ENCODE data around the gene IGFN1. TPM values are rescaled to one million over a fixed set of nuclear protein-coding genes. Genes with fewer than 3 reads are reported as not detected.

The IGFN1 gene
- total and polyA plus RNA-seq, 9 of the 15 experiments (the other 6 are each of a cell fraction or from before 2014, with no cell fraction given) = 0.04 TPM; not detected in 8

GRCh38 chr1:201277441-201277840, 86.8 kb downstream of the IGFN1 start:
- Histone ChIP-seq H3K36me3 (ENCODE audit: control insufficient read depth, insufficient read depth, low read length) (no peaks in the 10 kb centered on the region), H3K9me3 (replicated peaks; ENCODE audit: control insufficient read depth, insufficient read depth, low read depth, low read length) (no peaks in the 10 kb centered on the region), H3K9me1 (ENCODE audit: control insufficient read depth, insufficient read depth, low read length) (no peaks in the 10 kb centered on the region), H3K4me1 (replicated peaks in 1 of 2; ENCODE audit: control insufficient read depth in 2 of 2, insufficient read depth in 2 of 2, low read length in 2 of 2) (peaks cover 0 to 4% of the 10 kb centered on the region in 2 experiments; a peak in 1 of 5 replicates), H3K27ac (ENCODE audit: extremely low read depth, low read depth, low read length) (no peak overlapping the region), H3K9ac (ENCODE audit: insufficient read depth in 1 of 2, low read depth in 2 of 2, low read length in 2 of 2) (no peak overlapping the region), H3K4me3 (no peak overlapping the region), H3K4me2 (ENCODE audit: insufficient read depth, low read length) (no peak overlapping the region), H3K79me2 (ENCODE audit: control insufficient read depth, insufficient read depth, low read length) (no peaks in the 10 kb centered on the region), H4K20me1 (replicated peaks; ENCODE audit: control insufficient read depth, insufficient read depth, low read length) (no peaks in the 10 kb centered on the region; the same call in none of the 2 replicates), H2AFZ (ENCODE audit: low read depth, low read length) (no peak overlapping the region), H3K27me3 (ENCODE audit: control insufficient read depth in 2 of 2, insufficient read depth in 2 of 2, low read length in 2 of 2) (peaks cover 54 to 85% of the 10 kb centered on the region in 2 experiments)
- no peak for ATAC-seq
- DNase-seq (ENCODE audit: extremely low read depth in 1 of 4, low spot score in 3 of 4) = no peak
- WGBS (ENCODE audit: insufficient coverage, low coverage, missing lambda C conversion rate) = 5% methylated on average over 4 of the region's 4 CpGs
- intact Hi-C loops (cut with micrococcal nuclease) (no loop called here), in situ Hi-C loops (cut with MboI) (no loop called here)
- no TSS peak for BruUV-seq (replicated peaks)
- no peak for FAIRE-seq
- ChIA-PET POLR2A (interaction anchor here (1.0 kb wide), 1 partner anchor 9 kb away, joined by 3 read pairs; no protein-coding TSS in a partner anchor), CTCF (ENCODE audit: low intra/inter-chr PET ratio) (no interaction called here)
- TF ChIP-seq SIX5 (IDR thresholded peaks at IDR 0.05; ENCODE audit: borderline replicate concordance in 1 of 2, insufficient read depth in 1 of 2, low read depth in 1 of 2, low read length in 2 of 2) (no peak), ZNF224 (CRISPR knock-in tag; IDR thresholded peaks at IDR 0.05) (no peak), GTF3C2 (IDR thresholded peaks at IDR 0.05; ENCODE audit: borderline replicate concordance, extremely low read depth, insufficient read length) (no peak), MYC (IDR thresholded peaks at IDR 0.05; ENCODE audit: low read depth, low read length) (no peak), MYC (CRISPR knock-in tag; IDR thresholded peaks at IDR 0.05; ENCODE audit: borderline replicate concordance, low read depth) (no peak), CBFA2T3 (IDR thresholded peaks at IDR 0.05) (no peak), PHTF2 (CRISPR knock-in tag; IDR thresholded peaks at IDR 0.05) (no peak), SPI1 (IDR thresholded peaks at IDR 0.05; ENCODE audit: borderline replicate concordance, low read depth, low read length) (no peak), STAT5A (IDR thresholded peaks at IDR 0.05; ENCODE audit: borderline replicate concordance, low read length) (no peak), FOXA3 (CRISPR knock-in tag; conservative IDR thresholded peaks at IDR 0.05 in 1 of 2, IDR thresholded peaks at IDR 0.05 in 1 of 2) (no peak), CREB1 (IDR thresholded peaks at IDR 0.05) (no peak), CREB1 (CRISPR knock-in tag; IDR thresholded peaks at IDR 0.05) (no peak), POLR3G (IDR thresholded peaks at IDR 0.05; ENCODE audit: extremely low read depth, insufficient read length, insufficient replicate concordance) (no peak), KLF6 (CRISPR knock-in tag; IDR thresholded peaks at IDR 0.05; ENCODE audit: borderline replicate concordance) (no peak), BCL6 (CRISPR knock-in tag; IDR thresholded peaks at IDR 0.05) (no peak), AFF4 (CRISPR knock-in tag; IDR thresholded peaks at IDR 0.05) (no peak), DLX4 (CRISPR knock-in tag; IDR thresholded peaks at IDR 0.05) (no peak), TRIM28 (IDR thresholded peaks at IDR 0.05) (no peak)

Measured in K562 (cell line).